Left colon (tissue), 2 donors: Measurements from ENCODE around the gene LIN54. TPM values are rescaled to one million over a fixed set of nuclear protein-coding genes. Genes with fewer than 3 reads are reported as not detected.
"Not testable (repeated sequence)": the region's sequence is repeated elsewhere in the genome, so short reads cannot be mapped to it uniquely, and the experiment has no call there.

ENCODE experiments used
- ATAC-seq: fragments of 200-7000 bp; cut with Tn5 transposase; one replicate; pipeline ENCODE4 v1.9.1; 2020; ENCODE audit warnings: mild to moderate bottlenecking, moderate library complexity
- DNase-seq, 2 donors: peaks; one replicate each; pipeline ENCODE4 v3.0.0-alpha.2; 2020
- intact Hi-C, 2 donors: fragments of 100-400 bp; cut with DNase I in 1 of 2; cut with micrococcal nuclease in 1 of 2; formaldehyde crosslinking; loops; one replicate each; pipeline versions ENCODE4 v1.11.2 to v1.14.0; 2022; cut with DNase I, micrococcal nuclease
- total RNA-seq, 2 donors: library from RNA; stranded (reverse); fragmentation: NEBNext Ultra II Directional; extraction: Animal tissue kit (Norgen Biotek cat#: 25700); gene quantifications; one replicate each; pipeline ENCODE4 v1.2.1, GENCODE V29; 2021
- donor health status: DM: no; HTN: no; CAD: no.
- donor health status: DM: yes; HTN: yes; CAD: no.

Gene LIN54
- total RNA-seq, 2 donors from 2014 or later, result 13.5 to 15.6 TPM

- no peak for ATAC-seq
- no peak for DNase-seq
- intact Hi-C loops, result loop anchor here in 1 of 2 donors (5.0 kb wide), 1 partner anchor 112 kb away; the partner anchor contains the start of gene THAP9
Measured at GRCh38 chr4:83013902-83014301, 3.3 kb upstream of the LIN54 start.

GRCh38 chr4:83013420-83013867, 2.8 kb upstream of the LIN54 start:
- no peak for DNase-seq
- intact Hi-C loops, result loop anchor here in 1 of 2 donors (5.0 kb wide), 1 partner anchor 111 kb away; the partner anchor contains the start of gene THAP9
- ATAC-seq, result no peak

DNA sequence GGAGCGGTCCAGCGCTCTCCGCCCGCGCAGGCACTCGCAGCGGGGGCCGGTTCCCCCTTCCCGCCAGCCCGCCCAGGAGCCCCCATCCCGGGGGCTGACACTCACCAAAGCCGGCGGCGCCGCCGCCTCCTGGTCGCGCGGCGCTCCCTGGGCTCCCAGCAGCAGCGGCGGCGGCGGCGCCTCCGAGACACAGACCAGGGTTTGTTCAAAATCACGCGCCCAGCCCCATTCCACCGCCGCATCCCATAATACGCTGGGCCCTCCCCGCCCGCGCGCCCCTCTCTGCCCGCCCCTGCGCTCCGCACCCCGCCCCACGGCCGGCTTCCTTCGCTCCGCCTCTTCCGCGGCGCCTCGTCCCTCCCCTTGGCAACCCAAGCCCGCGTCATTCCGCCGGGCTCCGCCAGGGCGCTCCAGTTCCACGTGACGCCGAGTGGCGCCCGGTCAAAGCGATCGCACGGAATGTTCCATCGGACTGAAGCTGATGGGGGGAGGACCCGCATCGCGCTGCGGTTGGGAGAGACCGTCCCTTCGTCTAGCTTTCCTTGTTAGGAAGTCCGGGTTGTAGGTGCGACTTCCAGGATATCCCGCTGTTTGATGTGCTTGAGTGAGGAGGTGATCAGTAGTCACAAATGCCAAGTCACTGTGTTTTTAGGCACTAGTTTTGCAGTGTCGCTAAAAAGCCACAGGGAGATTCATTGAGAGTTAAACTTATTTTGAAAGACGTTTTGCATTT, 2.2 kb upstream of the LIN54 start:
- intact Hi-C loops, result loop anchor here in 1 of 2 donors (5.0 kb wide), 1 partner anchor 111 kb away; the partner anchor contains the start of gene THAP9
- ATAC-seq, result peak; percentile 89

GRCh38 chr4:83012200-83012686, 1.6 kb upstream of the LIN54 start:
- intact Hi-C loops, result loop anchor here in 1 of 2 donors (5.0 kb wide), 1 partner anchor 110 kb away; the partner anchor contains the start of gene THAP9
- peak; percentile 4 for ATAC-seq

More for the DNA sequence above, 2.2 kb upstream of the LIN54 start:
- DNase-seq, result peak; percentile 96 to 97

DNA sequence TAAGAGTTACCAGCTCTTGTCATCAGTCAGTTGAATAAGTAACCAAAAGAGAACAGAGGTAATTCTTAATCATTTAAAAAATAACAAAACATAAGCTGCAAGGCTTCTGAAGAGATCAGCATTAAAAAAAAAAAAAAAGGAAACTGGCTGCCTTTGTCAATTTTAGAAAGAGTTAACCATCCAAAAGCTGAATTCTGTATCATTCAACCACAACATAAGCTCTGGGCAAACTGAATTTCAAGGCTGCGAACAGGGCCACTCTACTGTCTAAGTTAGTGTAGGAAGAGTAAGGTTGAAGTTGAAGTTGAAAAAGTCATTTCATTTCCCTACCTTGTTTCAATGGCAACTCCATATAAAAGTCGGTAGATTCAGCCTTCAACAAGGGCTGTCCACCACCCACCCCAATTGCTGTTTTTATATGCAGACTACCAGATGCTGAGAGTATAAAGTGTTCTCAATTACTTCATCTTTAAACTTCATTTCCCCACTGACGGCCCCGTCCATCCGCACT, 1.1 kb upstream of the LIN54 start:
- intact Hi-C loops, result loop anchor here in 1 of 2 donors (5.0 kb wide), 1 partner anchor 109 kb away; the partner anchor contains the start of gene THAP9
- ATAC-seq (no peak), DNase-seq (no peak)

More at GRCh38 chr4:83012200-83012686, 1.6 kb upstream of the LIN54 start:
- DNase-seq, result peak; percentile 35 to 54

DNA sequence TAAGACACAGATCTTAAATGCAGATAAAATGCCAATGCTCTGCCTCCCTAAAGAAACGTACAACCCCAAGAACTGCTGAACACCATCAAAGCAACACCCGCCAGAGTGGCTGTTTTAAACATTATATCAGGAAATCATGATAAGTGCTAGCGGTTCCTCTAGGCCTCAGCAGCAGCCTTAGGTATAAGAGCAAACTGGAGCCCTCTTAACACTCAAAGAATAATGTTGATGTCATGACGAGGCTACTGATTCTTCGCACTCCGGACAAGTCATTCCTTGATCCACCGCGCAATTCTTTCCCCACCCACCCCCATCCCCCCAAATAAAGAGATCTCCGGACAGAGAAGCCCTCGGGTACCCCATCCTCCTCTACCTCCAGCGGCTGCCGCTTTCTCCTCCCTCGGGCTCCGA, 507 bp downstream of the LIN54 start:
- intact Hi-C loops, result loop anchor here in 1 of 2 donors (5.0 kb wide), 1 partner anchor 108 kb away; the partner anchor contains the start of gene THAP9
- ATAC-seq, result no peak
- no peak for DNase-seq

DNA sequence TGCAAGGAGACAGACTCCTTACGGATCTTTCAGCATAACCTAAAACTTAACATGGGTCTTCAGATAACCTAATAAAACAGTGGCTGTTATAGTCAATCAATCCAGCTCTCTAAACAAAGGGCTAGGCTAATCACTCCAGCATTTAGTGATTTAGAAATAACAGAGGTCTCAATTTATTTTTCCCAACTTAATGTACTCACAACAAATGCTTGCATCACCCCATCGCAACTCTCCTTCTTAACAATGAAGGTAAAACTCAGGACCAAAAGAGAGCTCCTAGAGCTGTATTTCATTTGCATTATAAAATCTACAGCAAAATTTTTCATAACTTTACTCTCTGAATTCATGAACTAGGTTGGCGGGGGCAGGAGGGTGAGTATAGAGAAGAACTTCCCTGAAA, 1.1 kb downstream of the LIN54 start:
- DNase-seq (no peak), ATAC-seq (no peak)
- intact Hi-C loops, result no loop called here

GRCh38 chr4:83003044-83003791, 7.4 kb downstream of the LIN54 start:
- intact Hi-C loops, ATAC-seq: not testable (repeated sequence)

GRCh38 chr4:83002329-83002728, 8.3 kb downstream of the LIN54 start:
- DNase-seq (no peak), ATAC-seq (no peak)
- intact Hi-C loops, result no loop called here

More at GRCh38 chr4:83003044-83003791, 7.4 kb downstream of the LIN54 start:
- DNase-seq, result not testable (repeated sequence)

GRCh38 chr4:82998898-82999297, 11.7 kb downstream of the LIN54 start:
- DNase-seq (no peak), ATAC-seq (no peak)
- intact Hi-C loops, result no loop called here

GRCh38 chr4:82994834-82995233, 15.8 kb downstream of the LIN54 start:
- peak; percentile 77 for ATAC-seq
- intact Hi-C loops, result no loop called here
- DNase-seq, result no peak

GRCh38 chr4:82989575-82990429, 20.8 kb downstream of the LIN54 start:
- intact Hi-C loops, result no loop called here
- DNase-seq (no peak), ATAC-seq (peak; percentile 61)

DNA sequence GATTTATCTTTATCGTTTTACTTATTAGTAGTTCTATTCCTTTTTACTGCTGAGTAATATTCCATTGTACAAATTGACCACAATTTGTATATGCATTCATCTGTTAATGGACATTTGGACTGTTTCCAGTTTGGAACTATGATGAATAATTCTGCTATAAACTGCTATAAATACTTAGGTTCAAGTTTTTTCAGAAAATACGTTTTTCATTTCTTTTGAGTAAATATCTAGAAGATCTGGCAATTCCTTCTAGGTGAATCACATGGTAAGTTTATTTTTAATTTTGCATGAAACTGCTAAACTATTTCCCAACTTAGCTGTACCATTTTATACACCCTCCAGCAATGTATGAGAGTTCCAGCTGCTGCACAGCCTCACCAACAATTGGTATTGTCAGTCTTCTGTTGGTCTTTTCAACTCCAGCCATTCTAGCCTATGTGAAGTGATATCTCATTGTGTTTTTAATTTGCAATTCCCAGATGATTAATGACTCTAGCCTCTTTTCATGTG, 22.2 kb downstream of the LIN54 start:
- no peak for DNase-seq
- intact Hi-C loops, result no loop called here

GRCh38 chr4:82987519-82987918, 23.1 kb downstream of the LIN54 start:
- intact Hi-C loops, DNase-seq, ATAC-seq: not testable (repeated sequence)

More for the DNA sequence above, 22.2 kb downstream of the LIN54 start:
- ATAC-seq, result no peak

- intact Hi-C loops, result no loop called here
- ATAC-seq, result no peak
- no peak for DNase-seq
Measured at GRCh38 chr4:82984459-82984858, 26.2 kb downstream of the LIN54 start.

DNA sequence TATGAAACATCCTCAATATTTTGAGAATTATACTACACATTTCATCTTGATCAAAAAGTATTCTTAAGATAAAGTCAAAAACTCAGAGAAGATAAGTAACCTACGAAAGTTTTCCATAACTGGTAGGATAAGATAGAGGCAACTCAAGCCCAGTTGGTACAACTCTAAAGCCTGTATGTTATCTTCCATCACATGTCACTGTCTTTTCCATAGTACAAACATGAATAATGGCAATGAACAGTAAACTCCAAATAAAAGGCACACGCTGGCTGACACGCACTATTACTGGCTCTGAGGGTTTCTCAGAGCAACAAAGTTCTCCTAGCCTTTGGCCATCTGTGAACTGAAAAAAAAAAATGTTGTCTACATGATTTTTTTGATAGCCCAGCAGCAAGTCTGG, 27.2 kb downstream of the LIN54 start:
- no peak for ATAC-seq

GRCh38 chr4:82981138-82981537, 29.5 kb downstream of the LIN54 start:
- peak; percentile 99 for ATAC-seq
- intact Hi-C loops, result no loop called here
- no peak for DNase-seq

More for the DNA sequence above, 27.2 kb downstream of the LIN54 start:
- no peak for DNase-seq
- intact Hi-C loops, result no loop called here

DNA sequence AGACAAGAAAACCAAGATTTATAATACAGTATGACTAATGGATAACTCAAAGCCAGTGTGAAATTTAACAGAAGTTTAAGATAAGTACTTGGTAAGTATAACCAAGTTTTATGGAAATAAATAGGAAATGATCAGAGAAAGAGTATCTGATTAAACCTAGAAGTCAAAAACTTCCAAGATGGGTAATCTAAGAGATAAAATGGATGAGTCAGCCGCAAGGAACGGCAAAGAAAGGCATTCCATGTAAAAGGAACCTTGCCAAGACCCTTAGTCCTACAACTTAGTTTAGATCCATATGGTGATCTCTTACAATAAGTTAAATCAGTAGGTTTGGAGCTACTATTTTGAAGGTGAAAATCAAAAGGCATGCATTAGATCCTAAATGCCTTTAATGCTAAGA, 34.8 kb downstream of the LIN54 start:
- ATAC-seq (no peak), DNase-seq (no peak)
- intact Hi-C loops, result no loop called here
